ENCODE results near the gene NUP214. TPM values are rescaled to one million over a fixed set of nuclear protein-coding genes. Genes with fewer than 3 reads are reported as not detected.
A peak's percentile ranks its signal among the peaks of the same experiment; 100 is the strongest.
"Not testable (repeated sequence)": the region's sequence is repeated elsewhere in the genome, so short reads cannot be mapped to it uniquely, and the experiment has no call there.

Gene NUP214
- total and polyA plus RNA-seq, 9 donors = 25.0 to 60.7 (median 46.6) TPM

- 82 to 86% (median 83%) methylated on average over 23 of the region's 23 CpGs for WGBS, 3 donors
These were observed 114.0 kb downstream of the NUP214 start for GRCh38 chr9:131239161-131239975.

GRCh38 chr9:131240047-131240921 is 114.9 kb downstream of the NUP214 start:
- no peak for TF ChIP-seq EP300 (IDR thresholded peaks at IDR 0.05)
- TF ChIP-seq POLR2A (IDR thresholded peaks at IDR 0.05) = no peak
- TF ChIP-seq CTCF (IDR thresholded peaks at IDR 0.05) = no peak
- peaks cover 5% of the 10 kb centered on the region for H3K4me1 ChIP-seq (ENCODE audit: insufficient read depth)
- H3K36me3 ChIP-seq = no peaks in the 10 kb centered on the region
- no peaks in the 10 kb centered on the region for H3K9me3 ChIP-seq
- no peak overlapping the region for H3K27ac ChIP-seq
- no peak overlapping the region for H3K4me3 ChIP-seq
- peak in 1 of 5 donors; percentile 17 for DNase-seq
- WGBS, 3 donors = 74 to 80% (median 80%) methylated on average over 22 of the region's 22 CpGs
- no peaks in the 10 kb centered on the region for H3K27me3 ChIP-seq
- intact Hi-C loops (cut with DNase I) = loop anchor here in 1 of 4 donors (2.0 kb wide), 1 partner anchor 31 kb away; no protein-coding TSS in a partner anchor

More at GRCh38 chr9:131239161-131239975, 114.0 kb downstream of the NUP214 start:
- Histone ChIP-seq H3K36me3 (no peaks in the 10 kb centered on the region), H3K27me3 (no peaks in the 10 kb centered on the region), H3K4me3 (no peak overlapping the region), H3K27ac (no peak overlapping the region), H3K9me3 (no peaks in the 10 kb centered on the region), H3K4me1 (ENCODE audit: insufficient read depth) (peaks cover 5% of the 10 kb centered on the region)
- intact Hi-C loops (cut with DNase I) = no loop called here
- DNase-seq = no peak
- TF ChIP-seq POLR2A (IDR thresholded peaks at IDR 0.05) (no peak), EP300 (IDR thresholded peaks at IDR 0.05) (no peak), CTCF (IDR thresholded peaks at IDR 0.05) (no peak)

- DNase-seq; H3K27me3 ChIP-seq; H3K4me3 ChIP-seq; H3K9me3 ChIP-seq; H3K4me1 ChIP-seq (ENCODE audit: insufficient read depth); H3K27ac ChIP-seq; H3K36me3 ChIP-seq; intact Hi-C loops (cut with DNase I): not testable (repeated sequence)
- 82 to 96% (median 92%) methylated on average over 5 of the region's 5 CpGs for WGBS, 3 donors
These were observed 118.9 kb downstream of the NUP214 start for GRCh38 chr9:131244331-131244730.

- Histone ChIP-seq H3K4me1 (ENCODE audit: insufficient read depth) (no peaks in the 10 kb centered on the region), H3K27me3 (no peaks in the 10 kb centered on the region), H3K9me3 (no peaks in the 10 kb centered on the region), H3K27ac (no peak overlapping the region), H3K4me3 (no peak overlapping the region), H3K36me3 (no peaks in the 10 kb centered on the region)
- 76 to 84% (median 83%) methylated on average over 4 of the region's 4 CpGs for WGBS, 3 donors
- intact Hi-C loops (cut with DNase I) = no loop called here
- no peak for DNase-seq
- TF ChIP-seq EP300 (IDR thresholded peaks at IDR 0.05) (no peak), POLR2A (IDR thresholded peaks at IDR 0.05) (no peak), CTCF (IDR thresholded peaks at IDR 0.05) (no peak)
These were observed 121.2 kb downstream of the NUP214 start for GRCh38 chr9:131246618-131247017.
